Left ventricle myocardium inferior (tissue), 1 donor: ENCODE data around the gene STH. TPM values are rescaled to one million over a fixed set of nuclear protein-coding genes. Genes with fewer than 3 reads are reported as not detected.

Source experiments
- DNase-seq: peaks from one replicate; pipeline ENCODE4 v3.0.0-alpha.2; 2020
- H3K27ac ChIP-seq: fragments of 200-600 bp; replicated peaks from 2 replicates; pipeline ENCODE4 v1.8.0; 2021
- H3K27me3 ChIP-seq: fragments of 200-600 bp; 2 replicates; pipeline ENCODE4 v1.8.0; 2021; ENCODE audit warnings: low read depth
- H3K36me3 ChIP-seq: fragments of 200-600 bp; 2 replicates; pipeline ENCODE4 v1.8.0; 2021
- H3K4me1 ChIP-seq: fragments of 200-600 bp; 2 replicates; pipeline ENCODE4 v1.8.0; 2021
- H3K4me3 ChIP-seq: fragments of 200-600 bp; 2 replicates; pipeline ENCODE4 v1.8.0; 2021; ENCODE audit warnings: mild to moderate bottlenecking, moderate library complexity
- H3K9me3 ChIP-seq: fragments of 200-600 bp; replicated peaks from 2 replicates; pipeline ENCODE4 v1.8.0; 2021
- CTCF ChIP-seq: fragments of 200-600 bp; IDR thresholded peaks from 2 replicates; pipeline ENCODE4 v1.8.0; 2021; ENCODE audit warnings: antibody characterized with exemption, mild to moderate bottlenecking, borderline replicate concordance
- intact Hi-C: fragments of 100-400 bp; cut with micrococcal nuclease; formaldehyde crosslinking; loops from one replicate; pipeline ENCODE4 v1.11.0; 2022
- total RNA-seq: library from RNA; stranded (reverse); fragmentation: NEBNext Ultra II Directional; extraction: Animal tissue kit (Norgen Biotek cat#: 25700); gene quantifications from one replicate; pipeline ENCODE4 v1.2.1, GENCODE V29; 2021
- donor health status: DM: no; HTN: yes; CAD: no; lungs with severe emphysema.

STH gene
- total RNA-seq, 1 donor from 2014 or later = not detected

DNA sequence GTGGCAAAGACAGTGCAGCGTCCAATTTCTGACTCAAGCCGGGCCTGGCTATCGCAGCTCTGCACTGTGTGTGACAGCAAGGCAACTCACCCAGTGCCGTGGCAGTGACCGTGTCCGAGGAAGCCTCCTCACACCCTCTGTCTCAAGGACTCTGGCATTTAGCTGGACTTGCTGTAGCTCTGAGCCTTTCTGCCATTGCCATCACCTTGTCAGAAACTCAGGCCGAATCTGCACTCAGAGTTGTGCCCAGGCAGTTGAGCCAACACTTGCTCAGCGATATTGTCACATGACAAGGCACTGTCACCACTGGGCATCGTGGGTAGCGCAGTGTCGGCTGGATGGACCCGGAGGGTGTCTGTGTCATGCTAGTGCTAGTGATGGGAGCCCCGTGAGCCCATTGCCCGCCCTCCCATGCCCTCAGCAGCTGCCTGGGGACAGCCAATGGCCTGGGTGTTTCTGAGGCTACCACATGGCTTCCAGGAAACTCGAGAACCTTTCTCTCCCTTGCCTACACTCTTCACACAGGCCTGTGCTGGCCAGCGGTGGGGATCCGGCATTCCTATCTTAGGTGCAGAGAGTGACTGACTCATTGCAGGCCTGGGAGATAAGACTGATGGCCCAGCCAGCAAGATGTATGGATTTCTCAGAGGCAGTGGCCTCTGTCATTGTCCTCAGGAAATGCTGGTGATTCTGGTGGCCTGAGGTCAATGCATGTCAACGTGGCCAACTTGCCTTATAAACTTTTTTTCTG is 22.1 kb upstream of the STH start:
- TF ChIP-seq CTCF = no peak
- H3K4me3 ChIP-seq = no peak overlapping the region
- no peaks in the 10 kb centered on the region for H3K36me3 ChIP-seq
- DNase-seq = no peak
- intact Hi-C loops = no loop called here
- no peak overlapping the region for H3K27ac ChIP-seq
- peaks cover 13% of the 10 kb centered on the region for H3K4me1 ChIP-seq
- H3K27me3 ChIP-seq = no peaks in the 10 kb centered on the region
- H3K9me3 ChIP-seq = peaks cover 7% of the 10 kb centered on the region

- H3K27me3 ChIP-seq = no peaks in the 10 kb centered on the region
- peaks cover 13% of the 10 kb centered on the region for H3K4me1 ChIP-seq
- peaks cover 3% of the 10 kb centered on the region for H3K9me3 ChIP-seq
- intact Hi-C loops = no loop called here
- H3K4me3 ChIP-seq = no peak overlapping the region
- H3K27ac ChIP-seq = no peak overlapping the region
- no peaks in the 10 kb centered on the region for H3K36me3 ChIP-seq
- DNase-seq = no peak
- no peak for TF ChIP-seq CTCF
Measured at GRCh38 chr17:45977506-45977824, 21.6 kb upstream of the STH start.

DNA sequence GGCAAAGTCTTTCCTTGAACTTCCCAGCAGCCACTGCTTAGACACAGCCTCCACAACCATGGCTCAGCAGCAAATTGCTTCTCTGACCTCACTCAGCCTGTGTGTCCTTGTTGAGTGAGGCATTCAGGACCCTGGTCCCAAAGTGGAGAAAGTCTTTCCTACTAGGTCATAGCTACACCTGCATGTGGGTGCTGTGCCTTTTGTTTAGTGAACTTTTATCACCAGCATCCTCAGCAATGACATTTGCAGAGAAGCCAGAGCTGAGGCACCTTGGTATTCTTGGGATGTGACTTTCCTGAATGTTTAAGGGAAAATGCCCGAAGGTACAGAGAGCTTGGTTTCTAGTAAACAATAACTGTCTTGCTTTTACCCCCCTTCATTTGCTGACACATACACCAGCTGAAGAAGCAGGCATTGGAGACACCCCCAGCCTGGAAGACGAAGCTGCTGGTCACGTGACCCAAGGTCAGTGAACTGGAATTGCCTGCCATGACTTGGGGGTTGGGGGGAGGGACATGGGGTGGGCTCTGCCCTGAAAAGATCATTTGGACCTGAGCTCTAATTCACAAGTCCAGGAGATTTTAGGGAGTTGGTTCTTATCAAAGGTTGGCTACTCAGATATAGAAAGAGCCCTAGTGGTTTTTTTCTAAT is 20.9 kb upstream of the STH start:
- Histone ChIP-seq H3K4me3 (no peak overlapping the region), H3K27ac (no peak overlapping the region), H3K4me1 (peaks cover 12% of the 10 kb centered on the region), H3K36me3 (no peaks in the 10 kb centered on the region), H3K27me3 (peaks cover 6% of the 10 kb centered on the region), H3K9me3 (no peaks in the 10 kb centered on the region)
- TF ChIP-seq CTCF = no peak
- no peak for DNase-seq
- intact Hi-C loops = no loop called here

GRCh38 chr17:45979137-45979536 is 19.9 kb upstream of the STH start:
- intact Hi-C loops = no loop called here
- DNase-seq = no peak
- Histone ChIP-seq H3K4me1 (peaks cover 2% of the 10 kb centered on the region), H3K4me3 (no peak overlapping the region), H3K36me3 (no peaks in the 10 kb centered on the region), H3K27ac (no peak overlapping the region), H3K9me3 (no peaks in the 10 kb centered on the region), H3K27me3 (peaks cover 7% of the 10 kb centered on the region)
- no peak for TF ChIP-seq CTCF

DNA sequence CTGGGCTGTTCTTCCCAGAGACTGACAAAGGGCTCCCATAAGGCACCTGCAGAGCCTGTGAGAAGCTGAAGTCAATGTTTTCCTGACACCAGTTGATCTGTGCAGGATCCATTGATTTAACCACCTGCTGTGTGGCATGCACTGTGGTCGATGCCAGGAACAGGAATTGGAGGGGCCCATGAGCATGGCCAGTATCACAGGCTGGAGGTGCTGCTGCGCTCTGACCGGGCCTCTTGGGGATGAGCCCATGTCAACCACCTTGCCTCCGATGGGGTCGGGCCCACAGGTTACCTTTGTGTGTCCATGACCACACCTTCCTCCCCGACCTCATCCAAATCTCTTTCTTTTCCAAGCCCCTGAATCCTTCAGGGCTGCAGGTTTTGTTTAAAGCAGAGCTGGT is 18.2 kb upstream of the STH start:
- Histone ChIP-seq H3K4me1 (no peaks in the 10 kb centered on the region), H3K27ac (no peak overlapping the region), H3K9me3 (no peaks in the 10 kb centered on the region), H3K4me3 (no peak overlapping the region), H3K27me3 (peaks cover 7% of the 10 kb centered on the region), H3K36me3 (no peaks in the 10 kb centered on the region)
- intact Hi-C loops = no loop called here
- no peak for DNase-seq
- no peak for TF ChIP-seq CTCF
